ENCODE data around the gene TMEM171.

DNA sequence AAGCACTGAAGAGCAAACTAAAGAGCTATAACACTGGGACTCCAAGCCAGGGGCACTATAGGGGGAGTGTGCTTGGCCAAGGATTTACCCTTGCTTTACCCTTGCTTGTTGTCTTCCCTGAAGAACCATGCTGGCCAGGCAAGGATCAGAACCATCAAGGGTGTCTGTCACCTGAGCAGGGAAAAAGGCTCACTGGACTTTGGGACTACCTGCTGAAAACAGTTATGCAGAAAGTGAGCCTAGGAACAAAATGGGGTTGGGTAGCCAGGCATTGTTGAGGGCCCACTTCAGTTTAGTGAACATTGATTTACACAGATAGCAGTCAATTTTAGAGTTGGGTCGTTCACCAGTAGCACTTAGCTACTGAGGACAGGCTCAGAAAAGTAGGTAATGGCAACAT is 8.0 kb upstream of the TMEM171 start:
- TF ChIP-seq, protein P1, sequence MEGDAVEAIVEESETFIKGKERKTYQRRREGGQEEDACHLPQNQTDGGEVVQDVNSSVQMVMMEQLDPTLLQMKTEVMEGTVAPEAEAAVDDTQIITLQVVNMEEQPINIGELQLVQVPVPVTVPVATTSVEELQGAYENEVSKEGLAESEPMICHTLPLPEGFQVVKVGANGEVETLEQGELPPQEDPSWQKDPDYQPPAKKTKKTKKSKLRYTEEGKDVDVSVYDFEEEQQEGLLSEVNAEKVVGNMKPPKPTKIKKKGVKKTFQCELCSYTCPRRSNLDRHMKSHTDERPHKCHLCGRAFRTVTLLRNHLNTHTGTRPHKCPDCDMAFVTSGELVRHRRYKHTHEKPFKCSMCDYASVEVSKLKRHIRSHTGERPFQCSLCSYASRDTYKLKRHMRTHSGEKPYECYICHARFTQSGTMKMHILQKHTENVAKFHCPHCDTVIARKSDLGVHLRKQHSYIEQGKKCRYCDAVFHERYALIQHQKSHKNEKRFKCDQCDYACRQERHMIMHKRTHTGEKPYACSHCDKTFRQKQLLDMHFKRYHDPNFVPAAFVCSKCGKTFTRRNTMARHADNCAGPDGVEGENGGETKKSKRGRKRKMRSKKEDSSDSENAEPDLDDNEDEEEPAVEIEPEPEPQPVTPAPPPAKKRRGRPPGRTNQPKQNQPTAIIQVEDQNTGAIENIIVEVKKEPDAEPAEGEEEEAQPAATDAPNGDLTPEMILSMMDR (IDR thresholded peaks at IDR 0.05), result no peak
- no peak for TF ChIP-seq POLR2A (IDR thresholded peaks at IDR 0.05)
